Astrocyte (in vitro differentiated cells and primary cell): Measurements from ENCODE around the gene TUB.
A peak's percentile ranks its signal among the peaks of the same experiment; 100 is the strongest.

ENCODE experiments used
- EZH2 ChIP-seq: IDR thresholded peaks from 2 replicates; pipeline ENCODE4 v1.6.1; 2012; ENCODE audit warnings: mild to moderate bottlenecking, low read length, inconsistent platforms; ENCODE audit not compliant: insufficient read depth
- TF ChIP-seq, protein P1 (sequence below): IDR thresholded peaks from 2 replicates; pipeline ENCODE4 v1.5.1; 2011; ENCODE audit warnings: low read depth, mild to moderate bottlenecking, inconsistent platforms, low read length, moderate library complexity; ENCODE audit not compliant: insufficient read depth

DNA sequence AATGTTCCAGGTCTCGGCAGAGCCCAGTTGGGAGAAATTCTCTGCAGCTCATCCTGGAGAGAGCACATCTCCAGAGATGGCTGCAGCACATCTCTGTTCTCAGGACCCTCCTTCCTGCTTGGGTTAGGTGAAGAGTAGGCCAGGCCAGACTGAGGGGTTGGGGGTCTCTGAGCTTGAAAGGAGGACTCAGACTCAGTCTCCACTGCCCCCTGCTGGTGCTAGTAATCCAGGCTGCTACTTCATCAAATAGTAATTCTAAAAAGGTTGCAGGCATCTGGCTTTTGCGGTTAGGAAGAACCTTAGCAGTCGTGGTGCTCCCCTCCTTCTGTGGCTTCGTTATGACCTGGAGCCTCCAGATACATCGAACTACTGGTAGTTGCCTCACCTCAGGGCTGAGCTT lies 9.7 kb downstream of the TUB start:
- TF ChIP-seq, protein P1, sequence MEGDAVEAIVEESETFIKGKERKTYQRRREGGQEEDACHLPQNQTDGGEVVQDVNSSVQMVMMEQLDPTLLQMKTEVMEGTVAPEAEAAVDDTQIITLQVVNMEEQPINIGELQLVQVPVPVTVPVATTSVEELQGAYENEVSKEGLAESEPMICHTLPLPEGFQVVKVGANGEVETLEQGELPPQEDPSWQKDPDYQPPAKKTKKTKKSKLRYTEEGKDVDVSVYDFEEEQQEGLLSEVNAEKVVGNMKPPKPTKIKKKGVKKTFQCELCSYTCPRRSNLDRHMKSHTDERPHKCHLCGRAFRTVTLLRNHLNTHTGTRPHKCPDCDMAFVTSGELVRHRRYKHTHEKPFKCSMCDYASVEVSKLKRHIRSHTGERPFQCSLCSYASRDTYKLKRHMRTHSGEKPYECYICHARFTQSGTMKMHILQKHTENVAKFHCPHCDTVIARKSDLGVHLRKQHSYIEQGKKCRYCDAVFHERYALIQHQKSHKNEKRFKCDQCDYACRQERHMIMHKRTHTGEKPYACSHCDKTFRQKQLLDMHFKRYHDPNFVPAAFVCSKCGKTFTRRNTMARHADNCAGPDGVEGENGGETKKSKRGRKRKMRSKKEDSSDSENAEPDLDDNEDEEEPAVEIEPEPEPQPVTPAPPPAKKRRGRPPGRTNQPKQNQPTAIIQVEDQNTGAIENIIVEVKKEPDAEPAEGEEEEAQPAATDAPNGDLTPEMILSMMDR: peak; percentile 64
- TF ChIP-seq EZH2: no peak
